ENCODE measurements around the gene LEFTY1. TPM values are rescaled to one million over a fixed set of nuclear protein-coding genes. Genes with fewer than 3 reads are reported as not detected.
A peak's percentile ranks its signal among the peaks of the same experiment; 100 is the strongest.

Gene LEFTY1
- total and polyA plus RNA-seq, 9 of the 15 experiments (the other 6 are each of a cell fraction or from before 2014, with no cell fraction given), result 0.07 to 0.24 (median 0.17) TPM; not detected in 5

DNA sequence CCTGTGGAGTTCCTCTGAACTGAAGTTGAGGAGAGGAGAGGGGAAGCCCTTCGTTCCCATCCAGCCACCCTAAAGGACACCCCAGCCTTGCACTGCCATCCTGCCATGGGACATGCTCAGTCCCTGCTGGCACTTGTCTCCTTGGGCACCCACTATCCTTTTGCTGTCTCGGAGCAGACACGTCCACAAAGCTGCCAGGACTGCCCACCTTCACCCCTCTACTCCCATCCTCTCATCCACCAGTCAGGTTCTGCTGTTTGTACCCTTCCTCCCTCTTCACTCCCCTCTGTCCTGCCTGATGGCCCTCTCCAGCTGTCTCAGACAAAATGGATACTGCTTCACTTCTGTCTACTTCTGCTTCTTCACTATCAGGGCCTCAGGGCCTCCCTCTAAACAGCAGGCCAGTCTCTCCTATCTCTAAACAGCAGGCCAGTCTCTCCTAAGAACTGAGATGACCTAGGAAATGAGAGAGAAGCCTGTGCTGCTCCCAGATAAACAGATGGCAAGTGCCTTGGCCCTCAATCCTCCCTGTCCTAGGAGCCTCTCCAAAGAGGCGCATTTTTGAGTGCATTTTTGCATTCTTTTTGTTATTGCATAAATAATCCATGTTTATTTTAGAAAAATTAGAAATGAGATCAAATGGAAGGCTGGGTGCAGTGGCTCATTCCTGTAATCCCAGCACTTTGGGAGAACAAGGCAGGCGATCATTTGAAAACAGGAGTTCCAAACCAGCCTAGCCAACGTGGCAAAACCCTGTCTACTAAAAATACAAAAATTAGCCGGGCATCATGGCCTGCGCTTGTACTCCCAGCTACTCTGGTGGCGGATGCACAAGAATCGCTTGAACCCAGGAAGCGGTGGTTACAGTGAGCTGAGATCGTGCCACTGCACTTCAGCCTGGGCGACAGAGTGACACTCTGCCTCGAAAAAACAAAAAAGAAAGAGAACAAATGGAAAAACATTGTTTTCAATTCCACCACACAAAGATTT, 39.5 kb upstream of the LEFTY1 start (continued):
- TF ChIP-seq ZNF347 (CRISPR knock-in tag; IDR thresholded peaks at IDR 0.05; ENCODE audit: low read depth) (no peak), ZNF717 (CRISPR knock-in tag; IDR thresholded peaks at IDR 0.05) (no peak), HNRNPL (IDR thresholded peaks at IDR 0.05; ENCODE audit: low read depth, low read length) (no peak), NCOA4 (IDR thresholded peaks at IDR 0.05; ENCODE audit: partially characterized antibody) (peak; percentile 85), NR3C1 (CRISPR knock-in tag; IDR thresholded peaks at IDR 0.05) (no peak), BHLHE40 (IDR thresholded peaks at IDR 0.05; ENCODE audit: low read length) (peak; percentile 84), BRF1 (IDR thresholded peaks at IDR 0.05; ENCODE audit: borderline replicate concordance, extremely low read depth, insufficient read length) (no peak), PTTG1 (tag; IDR thresholded peaks at IDR 0.05; ENCODE audit: low read depth) (peak; percentile 79), SRSF1 (IDR thresholded peaks at IDR 0.05; ENCODE audit: low read depth, low read length) (no peak), SRF (CRISPR knock-in tag; IDR thresholded peaks at IDR 0.05) (peak; percentile 62 to 72; a peak in 2 of 4 replicates), FOXP1 (CRISPR knock-in tag; IDR thresholded peaks at IDR 0.05) (peak; percentile 59; the same call in 1 of the 2 replicates), ZNF431 (CRISPR knock-in tag; IDR thresholded peaks at IDR 0.05) (peak; percentile 45; the same call in 1 of the 2 replicates), KLF6 (CRISPR knock-in tag; IDR thresholded peaks at IDR 0.05; ENCODE audit: borderline replicate concordance) (peak; percentile 84; the same call in 1 of the 2 replicates), PML (IDR thresholded peaks at IDR 0.05; ENCODE audit: low read length) (peak; percentile 99), SP2 (IDR thresholded peaks at IDR 0.05; ENCODE audit: extremely low read depth, low read depth, low read length, poor library complexity, severe bottlenecking) (no peak), PCBP2 (IDR thresholded peaks at IDR 0.05; ENCODE audit: low read depth, low read length, poor library complexity, severe bottlenecking) (no peak), XRCC3 (IDR thresholded peaks at IDR 0.05) (no peak), SRSF7 (optimal IDR thresholded peaks at IDR 0.05; ENCODE audit: low read depth, low read length) (no peak), ZBTB1 (CRISPR knock-in tag; IDR thresholded peaks at IDR 0.05; ENCODE audit: borderline replicate concordance, low read depth) (no peak), TCF7 (IDR thresholded peaks at IDR 0.05; ENCODE audit: borderline replicate concordance) (0 out of 2 replicates have a peak, but pooled peaks have one; percentile 21), IRF1 (CRISPR knock-in tag; IDR thresholded peaks at IDR 0.05; ENCODE audit: borderline replicate concordance) (no peak), MITF (IDR thresholded peaks at IDR 0.05) (0 out of 2 replicates have a peak, but pooled peaks have one; percentile 39), CBFA2T3 (IDR thresholded peaks at IDR 0.05) (peak; percentile 100), SPI1 (IDR thresholded peaks at IDR 0.05; ENCODE audit: borderline replicate concordance, low read depth, low read length) (peak; percentile 80), NFIX (CRISPR knock-in tag; IDR thresholded peaks at IDR 0.05; ENCODE audit: low read depth) (no peak), ZFX (CRISPR knock-in tag; IDR thresholded peaks at IDR 0.05) (peak; percentile 96)

All from K562 (cell line).